HG03103 (cell line): Measurements from ENCODE around the gene ADIRF.
"Not testable (repeated sequence)": the region's sequence is repeated elsewhere in the genome, so short reads cannot be mapped to it uniquely, and the experiment has no call there.

Experiments
- ATAC-seq: cut with Tn5 transposase; IDR thresholded peaks from one replicate; pipeline ENCODE4 v1.9.1; 2021; ENCODE audit warnings: low read depth; ENCODE audit not compliant: unreplicated experiment

Gene ADIRF

GRCh38 chr10:86968271-86968993 lies at the start of gene ADIRF:
Gene ADIRF, plus strand, starts transcription at chr10:86968482. Its CDS starts 63 bp downstream, at chr10:86968545.
- no peak for ATAC-seq

GRCh38 chr10:86922553-86922961 lies 45.7 kb upstream of the ADIRF start:
- no peak for ATAC-seq

- no peak for ATAC-seq
Measured at GRCh38 chr10:86929468-86930380, 38.6 kb upstream of the ADIRF start.

- ATAC-seq: no peak
Measured at GRCh38 chr10:86931872-86932271, 36.4 kb upstream of the ADIRF start.

GRCh38 chr10:86932674-86933073 lies 35.6 kb upstream of the ADIRF start:
- no peak for ATAC-seq

- not testable (repeated sequence) for ATAC-seq
Measured at GRCh38 chr10:86934162-86934711, 34.0 kb upstream of the ADIRF start.

GRCh38 chr10:86936661-86937501 lies 31.4 kb upstream of the ADIRF start:
- ATAC-seq: no peak

GRCh38 chr10:86937502-86938154 lies 30.7 kb upstream of the ADIRF start:
- no peak for ATAC-seq

- no peak for ATAC-seq
Measured at GRCh38 chr10:86938260-86938659, 30.0 kb upstream of the ADIRF start.

- ATAC-seq: not testable (repeated sequence)
Measured at GRCh38 chr10:86940076-86940475, 28.2 kb upstream of the ADIRF start.

GRCh38 chr10:86940677-86941076 lies 27.6 kb upstream of the ADIRF start:
- no peak for ATAC-seq

- ATAC-seq: no peak
Measured at GRCh38 chr10:86941426-86941825, 26.9 kb upstream of the ADIRF start.

- ATAC-seq: no peak
Measured at GRCh38 chr10:86941991-86942421, 26.3 kb upstream of the ADIRF start.

- no peak for ATAC-seq
Measured at GRCh38 chr10:86942441-86943315, 25.6 kb upstream of the ADIRF start.

- no peak for ATAC-seq
Measured at GRCh38 chr10:86943316-86944030, 24.8 kb upstream of the ADIRF start.

GRCh38 chr10:86944031-86944419 lies 24.3 kb upstream of the ADIRF start:
- ATAC-seq: no peak

GRCh38 chr10:86944471-86944870 lies 23.8 kb upstream of the ADIRF start:
- no peak for ATAC-seq

GRCh38 chr10:86944907-86945306 lies 23.4 kb upstream of the ADIRF start:
- no peak for ATAC-seq
